HG02571 (cell line): ENCODE results near the gene GPATCH8.

Source experiments
- ATAC-seq: cut with Tn5 transposase; IDR thresholded peaks from one replicate; pipeline ENCODE4 v1.9.1; 2021; ENCODE audit warnings: mild to moderate bottlenecking, moderate library complexity; ENCODE audit not compliant: unreplicated experiment

The GPATCH8 gene

GRCh38 chr17:44359006-44359405 is 144.2 kb downstream of the GPATCH8 start:
- no peak for ATAC-seq

GRCh38 chr17:44358066-44358465 is 145.1 kb downstream of the GPATCH8 start:
- no peak for ATAC-seq

GRCh38 chr17:44356241-44356640 is 147.0 kb downstream of the GPATCH8 start:
- no peak for ATAC-seq

DNA sequence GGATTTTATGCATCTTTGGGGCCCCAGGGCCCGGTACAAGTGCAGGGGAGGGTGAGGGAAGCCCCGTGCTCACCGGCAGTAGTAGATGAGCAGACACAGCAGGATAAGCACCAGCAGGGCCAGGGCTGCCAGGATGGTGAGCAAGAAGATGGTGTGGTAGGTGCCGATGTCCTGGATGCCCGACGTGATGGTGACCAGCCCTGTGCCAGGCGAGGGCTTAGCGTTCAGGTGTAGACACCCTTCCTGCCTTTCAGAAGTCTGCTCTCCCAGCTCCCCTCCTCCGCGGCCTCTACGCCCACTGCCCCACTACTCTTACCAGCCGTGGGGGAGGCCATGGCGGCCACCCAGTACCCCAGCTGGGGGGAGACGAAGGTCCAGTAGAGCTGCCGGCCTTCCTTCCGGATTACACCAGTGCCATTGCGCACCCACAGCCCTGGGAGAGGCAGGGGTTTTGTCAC is 147.5 kb downstream of the GPATCH8 start:
- no peak for ATAC-seq

DNA sequence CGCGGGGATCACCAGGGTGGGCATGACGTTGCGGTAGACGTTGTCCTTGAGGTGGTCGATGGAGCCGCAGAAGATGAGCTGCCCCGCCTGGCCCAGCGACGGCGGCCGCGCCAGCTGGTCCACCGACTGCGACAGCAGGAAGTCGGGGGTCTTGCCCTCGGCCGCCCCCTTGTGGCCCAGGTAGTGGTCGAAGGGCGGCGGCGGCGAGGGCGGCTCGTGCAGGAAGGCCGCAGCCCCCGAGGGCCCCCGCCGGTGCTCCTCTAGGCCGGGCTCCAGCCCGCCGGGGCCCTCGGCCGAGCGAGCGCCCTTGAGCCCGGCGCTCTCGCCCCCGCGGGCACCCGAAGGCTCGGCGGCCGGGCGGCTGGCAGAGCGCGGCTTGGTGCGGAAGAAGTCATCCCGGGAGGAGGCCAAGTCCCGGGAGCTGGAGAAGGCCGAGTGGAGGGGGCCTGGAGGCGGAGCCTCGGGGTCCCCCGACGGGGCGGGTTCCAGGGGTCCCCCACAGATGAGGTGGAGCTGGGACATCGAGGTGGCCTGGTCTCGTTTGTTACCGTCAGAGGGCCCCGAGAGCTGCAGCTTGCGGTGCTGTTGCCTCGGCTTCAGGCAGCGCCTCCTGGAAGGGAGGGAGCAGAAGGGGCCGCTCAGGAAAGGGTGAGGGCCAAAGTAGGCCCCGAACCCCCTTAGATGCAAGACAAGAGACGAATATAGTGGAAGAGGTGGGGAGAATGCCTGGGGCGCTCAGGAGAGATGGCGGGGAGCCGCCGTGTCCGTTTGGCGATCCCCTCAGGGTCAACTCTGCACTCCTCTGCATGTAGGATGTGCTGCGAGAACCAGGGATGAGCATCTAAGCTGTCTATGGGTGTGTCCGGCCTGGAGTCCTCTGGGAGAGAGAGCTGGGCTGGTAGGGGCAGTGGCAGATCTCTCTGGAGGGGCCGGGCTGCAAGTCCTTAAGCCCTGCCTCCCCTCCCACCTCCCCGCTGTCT is 148.3 kb downstream of the GPATCH8 start:
- ATAC-seq = no peak

GRCh38 chr17:44353672-44354331 is 149.4 kb downstream of the GPATCH8 start:
- no peak for ATAC-seq

- no peak for ATAC-seq
Observed at GRCh38 chr17:44352828-44353671, 150.2 kb downstream of the GPATCH8 start.

GRCh38 chr17:44351961-44352827 is 151.0 kb downstream of the GPATCH8 start:
- no peak for ATAC-seq

GRCh38 chr17:44351464-44351863 is 151.7 kb downstream of the GPATCH8 start:
- ATAC-seq = no peak

- no peak for ATAC-seq
Observed at GRCh38 chr17:44350733-44351226, 152.4 kb downstream of the GPATCH8 start.

DNA sequence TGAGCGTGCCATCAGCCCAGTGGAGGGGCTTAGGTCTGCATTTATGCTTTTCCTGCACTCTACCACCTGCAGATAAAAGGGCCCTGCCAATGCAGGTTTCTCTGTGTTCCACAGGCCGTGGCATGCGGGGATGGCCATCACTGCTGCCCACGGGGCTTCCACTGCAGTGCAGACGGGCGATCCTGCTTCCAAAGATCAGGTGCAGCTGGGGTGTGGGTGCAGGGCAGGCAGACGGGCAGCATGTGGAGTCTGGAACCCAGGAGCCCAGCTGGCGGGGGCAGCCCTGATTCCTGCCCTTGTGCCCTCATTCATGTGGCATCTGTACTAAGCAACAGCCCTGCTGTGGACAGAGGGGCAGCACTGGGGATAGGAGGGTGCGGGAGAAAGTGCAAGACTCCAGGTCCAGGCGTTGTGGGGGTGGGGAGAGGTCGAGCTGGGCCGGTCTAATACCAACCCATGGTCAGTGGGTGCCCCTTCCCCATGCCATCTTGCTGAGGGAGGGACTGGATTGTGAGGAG is 153.6 kb downstream of the GPATCH8 start:
- no peak for ATAC-seq

GRCh38 chr17:44348988-44349364 is 154.2 kb downstream of the GPATCH8 start:
- ATAC-seq = no peak

- peak; percentile 37 for ATAC-seq
Observed at GRCh38 chr17:44348234-44348987, 154.8 kb downstream of the GPATCH8 start.
